Measurements from ENCODE around the gene FOSB.
A peak's percentile ranks its signal among the peaks of the same experiment; 100 is the strongest.

FOSB gene

GRCh38 chr19:45485305-45486077, 17.7 kb downstream of the FOSB start:
- peak; percentile 95 for DNase-seq

- DNase-seq: no peak
Observed at GRCh38 chr19:45488708-45489107, 20.9 kb downstream of the FOSB start.

GRCh38 chr19:45489216-45489855, 21.5 kb downstream of the FOSB start:
- DNase-seq: no peak

- DNase-seq: no peak
Observed at GRCh38 chr19:45492137-45492626, 24.4 kb downstream of the FOSB start.

GRCh38 chr19:45492627-45493470, 25.1 kb downstream of the FOSB start:
- DNase-seq: no peak

GRCh38 chr19:45494261-45494916, 26.6 kb downstream of the FOSB start:
- DNase-seq: no peak

- DNase-seq: no peak
Observed at GRCh38 chr19:45495178-45495577, 27.4 kb downstream of the FOSB start.

- DNase-seq: no peak
Observed at GRCh38 chr19:45496349-45496953, 28.7 kb downstream of the FOSB start.

GRCh38 chr19:45497791-45498190, 30.0 kb downstream of the FOSB start:
- DNase-seq: no peak

- DNase-seq: no peak
Observed at GRCh38 chr19:45498411-45499195, 30.8 kb downstream of the FOSB start, which contains the start of gene PPM1N. PPM1N (plus strand) TSS chr19:45498443; CDS start chr19:45498473, 30 bp downstream.

- peak; percentile 24 for DNase-seq
Observed at GRCh38 chr19:45499196-45500180, 31.7 kb downstream of the FOSB start.

GRCh38 chr19:45500918-45501729, 33.3 kb downstream of the FOSB start:
- no peak for DNase-seq

GRCh38 chr19:45501730-45502014, 33.9 kb downstream of the FOSB start:
- DNase-seq: no peak

GRCh38 chr19:45502111-45502510, 34.3 kb downstream of the FOSB start:
- DNase-seq: no peak

GRCh38 chr19:45503909-45504308, 36.1 kb downstream of the FOSB start:
- no peak for DNase-seq

GRCh38 chr19:45505151-45505995, 37.6 kb downstream of the FOSB start:
- DNase-seq: no peak

- no peak for DNase-seq
Observed at GRCh38 chr19:45505996-45506245, 38.1 kb downstream of the FOSB start.

- peak; percentile 90 for DNase-seq
Observed at GRCh38 chr19:45506246-45506988, 38.6 kb downstream of the FOSB start.

All from NCI-H774 (cell line).